PFSK-1 (cell line): Measurements from ENCODE around the gene R3HCC1L.

ENCODE experiments used
- FOXP2 ChIP-seq: optimal IDR thresholded peaks from 2 replicates; pipeline ENCODE3; 2011; ENCODE audit warnings: borderline replicate concordance, control low read depth, inconsistent platforms; ENCODE audit not compliant: insufficient read depth; ENCODE audit errors: extremely low read length, extremely low read depth
- POLR2AphosphoS5 ChIP-seq: IDR thresholded peaks from 2 replicates; pipeline ENCODE4 v1.6.1; 2012; ENCODE audit warnings: low read depth, mild to moderate bottlenecking, control low read depth, low read length, moderate library complexity
- REST ChIP-seq, 2 experiments: IDR thresholded peaks; 2 replicates each; pipeline versions ENCODE4 v1.6.1 to v1.8.0; 2011 to 2012; ENCODE audit warnings: low read depth in 2 of 2, low read length in 2 of 2, control low read depth in 1 of 2, inconsistent platforms in 1 of 2, mild to moderate bottlenecking in 1 of 2, moderate library complexity in 1 of 2; ENCODE audit not compliant: insufficient read depth in 1 of 2
- SIN3A ChIP-seq: IDR thresholded peaks from 2 replicates; pipeline ENCODE4 v1.6.1; 2012; ENCODE audit warnings: mild to moderate bottlenecking, low read length, moderate library complexity, borderline replicate concordance; ENCODE audit not compliant: insufficient read depth
- TAF1 ChIP-seq: IDR thresholded peaks from 2 replicates; pipeline ENCODE4 v1.6.1; 2012; ENCODE audit warnings: low read length, control low read depth, borderline replicate concordance; ENCODE audit not compliant: insufficient read depth

Gene R3HCC1L

GRCh38 chr10:98286419-98286818 is 152.0 kb downstream of the R3HCC1L start:
- TF ChIP-seq REST (IDR thresholded peaks at IDR 0.05; ENCODE audit: insufficient read depth in 1 of 2, low read depth in 2 of 2, low read length in 2 of 2) (no peak), FOXP2 (no peak), TAF1 (no peak), SIN3A (no peak), POLR2AphosphoS5 (no peak)

DNA sequence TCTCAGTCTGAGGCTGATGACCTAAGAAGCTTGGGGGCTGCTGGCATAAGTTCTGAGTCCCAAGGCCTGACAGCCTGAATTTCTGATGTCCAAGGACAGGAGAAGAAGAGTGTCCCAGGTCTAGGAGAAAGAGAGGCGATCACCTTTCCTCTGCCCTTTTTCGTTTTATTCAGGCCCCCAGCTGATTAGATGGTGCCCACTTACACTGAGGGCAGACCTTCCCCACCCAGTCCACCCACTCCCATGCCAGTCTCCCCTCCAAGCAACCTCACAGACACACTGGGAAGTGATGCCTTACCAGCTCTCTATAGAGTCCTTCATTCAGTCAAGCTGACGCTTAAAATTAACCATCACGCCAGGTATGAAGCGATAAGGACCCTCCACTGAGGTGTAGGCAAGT is 152.9 kb downstream of the R3HCC1L start:
- no peak for TF ChIP-seq REST (IDR thresholded peaks at IDR 0.05; ENCODE audit: insufficient read depth in 1 of 2, low read depth in 2 of 2, low read length in 2 of 2)
- no peak for TF ChIP-seq TAF1
- no peak for TF ChIP-seq SIN3A
- no peak for TF ChIP-seq FOXP2
- no peak for TF ChIP-seq POLR2AphosphoS5

DNA sequence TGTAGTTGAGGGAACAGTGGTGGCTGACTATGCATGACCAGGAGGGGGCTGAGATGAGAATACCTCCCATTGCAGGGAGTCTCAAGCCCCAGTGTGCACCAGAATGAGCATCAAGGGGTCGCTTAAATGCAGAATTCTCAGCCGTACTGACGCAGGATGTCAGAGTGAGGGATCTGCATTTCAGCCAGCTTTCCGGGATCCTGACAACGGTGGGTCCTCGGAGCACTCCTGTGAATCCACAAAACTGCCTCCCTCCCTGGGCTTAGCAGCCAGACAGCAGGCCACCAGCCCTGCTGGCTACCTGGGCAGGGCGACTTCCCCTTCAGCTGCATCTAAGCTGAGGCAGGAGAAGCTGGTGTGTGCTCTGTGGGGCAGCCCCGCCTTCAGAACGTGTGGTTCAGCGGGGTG is 155.3 kb downstream of the R3HCC1L start:
- TF ChIP-seq SIN3A (no peak), FOXP2 (no peak), TAF1 (no peak), REST (IDR thresholded peaks at IDR 0.05; ENCODE audit: insufficient read depth in 1 of 2, low read depth in 2 of 2, low read length in 2 of 2) (no peak), POLR2AphosphoS5 (no peak)

DNA sequence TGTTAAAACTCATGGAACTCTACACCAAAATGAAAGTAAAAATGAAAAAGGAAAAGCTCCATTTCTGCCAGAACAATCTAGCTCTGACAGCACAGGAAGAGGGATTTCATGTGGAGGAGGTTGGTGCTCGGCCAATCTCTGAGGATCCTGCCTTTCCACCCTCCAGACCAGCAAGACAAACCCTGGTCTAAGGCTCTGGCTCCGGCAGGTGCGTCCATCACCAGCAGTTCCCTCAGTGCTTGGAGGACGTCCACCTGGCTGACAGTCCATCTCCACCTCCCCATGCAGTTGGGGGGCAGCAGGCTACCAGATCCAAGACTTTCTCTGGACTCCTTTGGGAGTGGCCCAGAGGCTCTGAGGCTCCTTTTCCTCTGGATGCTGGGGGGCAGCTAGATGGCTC is 158.5 kb downstream of the R3HCC1L start:
- no peak for TF ChIP-seq FOXP2
- no peak for TF ChIP-seq SIN3A
- no peak for TF ChIP-seq POLR2AphosphoS5
- no peak for TF ChIP-seq TAF1
- no peak for TF ChIP-seq REST (IDR thresholded peaks at IDR 0.05; ENCODE audit: insufficient read depth in 1 of 2, low read depth in 2 of 2, low read length in 2 of 2)

- TF ChIP-seq REST (IDR thresholded peaks at IDR 0.05; ENCODE audit: insufficient read depth in 1 of 2, low read depth in 2 of 2, low read length in 2 of 2), result no peak
- TF ChIP-seq FOXP2, result no peak
- TF ChIP-seq SIN3A, result no peak
- no peak for TF ChIP-seq TAF1
- no peak for TF ChIP-seq POLR2AphosphoS5
These were observed 159.3 kb downstream of the R3HCC1L start for GRCh38 chr10:98293550-98294269.
